PC-3 (cell line): ENCODE measurements around the gene ABAT. TPM values are rescaled to one million over a fixed set of nuclear protein-coding genes. Genes with fewer than 3 reads are reported as not detected.

Experiments used
- ATAC-seq: fragments of 200-7000 bp; cut with Tn5 transposase; 2 replicates; pipeline ENCODE4 v1.9.1; 2020; ENCODE audit warnings: mild to moderate bottlenecking, moderate library complexity
- BruUV-seq: library from RNA; stranded (reverse); fragments of 400-500 nt; replicated peaks from 2 replicates; lab custom pipeline; 2021; lab: Mats Ljungman, UMichigan
- CTCF ChIA-PET: fragments of 300-600 bp; sonication (Branson Sonifier 250); formaldehyde crosslinking; loops from one replicate; lab custom pipeline; 2022; ENCODE audit warnings: antibody characterized with exemption; lab: Charles Lee
- POLR2A ChIA-PET: fragments of 300-600 bp; sonication (Branson Sonifier 250); formaldehyde crosslinking; loops from one replicate; lab custom pipeline; 2022; ENCODE audit warnings: antibody characterized with exemption; ENCODE audit not compliant: unreplicated experiment; lab: Charles Lee
- DNase-seq: peaks from one replicate; pipeline ENCODE4 v3.0.0-alpha.2; 2015
- H2AFZ ChIP-seq: fragments of 300-600 bp; sonication (generic); 2 replicates; pipeline ENCODE4 v1.6.0; 2016; ENCODE audit warnings: antibody characterized with exemption, low read length
- H3F3A ChIP-seq: fragments of 300-600 bp; sonication (generic); one replicate; pipeline ENCODE4 v1.6.0; 2017; ENCODE audit warnings: antibody characterized with exemption, low read length, control low read depth, mild to moderate bottlenecking; ENCODE audit not compliant: unreplicated experiment
- H3K27ac ChIP-seq: fragments of 300-600 bp; sonication (generic); 2 replicates; pipeline ENCODE4 v1.5.1; 2016; ENCODE audit warnings: mild to moderate bottlenecking, low read length
- H3K27me3 ChIP-seq: fragments of 300-600 bp; sonication (generic); 2 replicates; pipeline ENCODE4 v1.6.1; 2016; ENCODE audit warnings: low read length, mixed read lengths
- H3K36me3 ChIP-seq: fragments of 300-600 bp; sonication (generic); 2 replicates; pipeline ENCODE4 v1.6.1; 2016; ENCODE audit warnings: low read depth, mixed run types, low read length, mixed read lengths
- H3K4me1 ChIP-seq: fragments of 300-600 bp; sonication (generic); 2 replicates; pipeline ENCODE4 v1.5.1; 2016; ENCODE audit warnings: low read length; ENCODE audit not compliant: insufficient read depth
- H3K4me2 ChIP-seq: fragments of 300-600 bp; sonication (generic); 2 replicates; pipeline ENCODE4 v1.6.0; 2016; ENCODE audit warnings: low read length
- H3K4me3 ChIP-seq: fragments of 300-600 bp; sonication (generic); 2 replicates; pipeline ENCODE4 v1.5.1; 2016; ENCODE audit warnings: mild to moderate bottlenecking, low read length, mixed read lengths
- H3K79me2 ChIP-seq: fragments of 300-600 bp; sonication (generic); 2 replicates; pipeline ENCODE4 v1.6.1; 2017; ENCODE audit warnings: low read length, mixed read lengths
- H3K9ac ChIP-seq: fragments of 300-600 bp; sonication (generic); 2 replicates; pipeline ENCODE4 v1.6.0; 2016; ENCODE audit warnings: mild to moderate bottlenecking, low read length
- H3K9me2 ChIP-seq: fragments of 300-600 bp; sonication (generic); replicated peaks from 2 replicates; pipeline ENCODE4 v1.6.1; 2016; ENCODE audit warnings: mixed run types, low read length, mixed read lengths
- H3K9me3 ChIP-seq: fragments of 300-600 bp; sonication (generic); 2 replicates; pipeline ENCODE4 v1.6.1; 2016; ENCODE audit warnings: low read length, mixed read lengths
- H4K20me1 ChIP-seq: fragments of 300-600 bp; sonication (generic); 2 replicates; pipeline ENCODE4 v1.6.1; 2016; ENCODE audit warnings: low read length, mixed read lengths
- CTCF ChIP-seq: fragments of 300-600 bp; sonication (generic); conservative IDR thresholded peaks from 2 replicates; pipeline ENCODE4 v1.5.1; 2017; ENCODE audit warnings: antibody characterized with exemption, low read depth, mild to moderate bottlenecking, low read length
- EZH2 ChIP-seq: fragments of 300-600 bp; sonication (generic); IDR thresholded peaks from one replicate; pipeline ENCODE4 v1.6.1; 2017; ENCODE audit warnings: antibody characterized with exemption, mild to moderate bottlenecking, low read length; ENCODE audit not compliant: unreplicated experiment
- EZH2phosphoT487 ChIP-seq: fragments of 300-600 bp; sonication (generic); IDR thresholded peaks from 2 replicates; pipeline ENCODE4 v1.6.1; 2018; ENCODE audit warnings: mild to moderate bottlenecking, antibody characterized with exemption, low read length, borderline replicate concordance
- intact Hi-C: fragments of 100-400 bp; cut with micrococcal nuclease; formaldehyde crosslinking; loops from 2 replicates; pipeline ENCODE4 v1.9.0; 2023
- total RNA-seq: library from RNA; depleted of rRNA; stranded (reverse); fragments of >200 nt; gene quantifications from 2 replicates; pipeline ENCODE4 v1.2.3, GENCODE V29; 2014

The ABAT gene
- total RNA-seq, 1 experiment from 2014 or later = 0.95 TPM

GRCh38 chr16:8647721-8648318 lies 26.6 kb upstream of the ABAT start:
- CTCF ChIA-PET = no interaction called here
- TF ChIP-seq CTCF (no peak), EZH2phosphoT487 (no peak), EZH2 (no peak)
- POLR2A ChIA-PET = interaction anchor here (0.5 kb wide), 1 partner anchor 189 kb away, joined by 3 read pairs; no protein-coding TSS in a partner anchor
- no peak overlapping the region for H3K27ac ChIP-seq
- H2AFZ ChIP-seq = no peak overlapping the region
- intact Hi-C loops = no loop called here
- no peaks in the 10 kb centered on the region for H3K27me3 ChIP-seq
- H3K9me3 ChIP-seq = no peaks in the 10 kb centered on the region
- no peaks in the 10 kb centered on the region for H4K20me1 ChIP-seq
- no peaks in the 10 kb centered on the region for H3K9me2 ChIP-seq
- no TSS peak for BruUV-seq
- no peak overlapping the region for H3K9ac ChIP-seq
- peaks cover 6% of the 10 kb centered on the region; the same call in 1 of the 2 replicates for H3K36me3 ChIP-seq
- no peaks in the 10 kb centered on the region for H3K4me1 ChIP-seq
- no peak overlapping the region for H3K4me3 ChIP-seq
- DNase-seq = no peak
- no peak for ATAC-seq
- no peak overlapping the region for H3K4me2 ChIP-seq
- no peaks in the 10 kb centered on the region for H3F3A ChIP-seq
- H3K79me2 ChIP-seq = no peaks in the 10 kb centered on the region

- no peaks in the 10 kb centered on the region for H3F3A ChIP-seq
- CTCF ChIA-PET = no interaction called here
- no peak overlapping the region for H3K4me3 ChIP-seq
- H3K9ac ChIP-seq = no peak overlapping the region
- TF ChIP-seq CTCF (no peak), EZH2phosphoT487 (no peak), EZH2 (no peak)
- BruUV-seq = no TSS peak
- ATAC-seq = no peak
- DNase-seq = no peak
- no peaks in the 10 kb centered on the region for H3K27me3 ChIP-seq
- peaks cover 6% of the 10 kb centered on the region; the same call in 1 of the 2 replicates for H3K36me3 ChIP-seq
- H3K9me2 ChIP-seq = no peaks in the 10 kb centered on the region
- POLR2A ChIA-PET = no interaction called here
- H3K9me3 ChIP-seq = no peaks in the 10 kb centered on the region
- no peaks in the 10 kb centered on the region for H4K20me1 ChIP-seq
- no peak overlapping the region for H3K4me2 ChIP-seq
- intact Hi-C loops = no loop called here
- H3K79me2 ChIP-seq = no peaks in the 10 kb centered on the region
- H2AFZ ChIP-seq = no peak overlapping the region
- H3K27ac ChIP-seq = no peak overlapping the region
- H3K4me1 ChIP-seq = no peaks in the 10 kb centered on the region
These were observed 25.5 kb upstream of the ABAT start for GRCh38 chr16:8648877-8649276.

- CTCF ChIA-PET = no interaction called here
- intact Hi-C loops = no loop called here
- Histone ChIP-seq H3K4me1 (no peaks in the 10 kb centered on the region), H3K4me2 (no peak overlapping the region), H3K9me2 (no peaks in the 10 kb centered on the region), H3F3A (no peaks in the 10 kb centered on the region), H3K9me3 (no peaks in the 10 kb centered on the region), H2AFZ (no peak overlapping the region), H3K9ac (no peak overlapping the region), H3K27me3 (no peaks in the 10 kb centered on the region), H3K36me3 (peaks cover 6% of the 10 kb centered on the region; the same call in 1 of the 2 replicates), H3K4me3 (no peak overlapping the region), H3K79me2 (no peaks in the 10 kb centered on the region), H3K27ac (no peak overlapping the region), H4K20me1 (no peaks in the 10 kb centered on the region)
- ATAC-seq (no peak), DNase-seq (no peak)
- POLR2A ChIA-PET = no interaction called here
- no peak for TF ChIP-seq EZH2
- no peak for TF ChIP-seq EZH2phosphoT487
- no peak for TF ChIP-seq CTCF
- BruUV-seq = no TSS peak
These were observed 24.4 kb upstream of the ABAT start for GRCh38 chr16:8649829-8650554.
